ENCODE measurements around the gene SLC9A9. TPM values are rescaled to one million over a fixed set of nuclear protein-coding genes. Genes with fewer than 3 reads are reported as not detected.

The SLC9A9 gene
- total RNA-seq, 1 experiment from 2014 or later = not detected

- BruUV-seq (replicated peaks) = no TSS peak
- Histone ChIP-seq H3K36me3 (ENCODE audit: control insufficient read depth, insufficient read depth, low read length) (no peaks in the 10 kb centered on the region), H3K4me1 (no peaks in the 10 kb centered on the region), H3K9me3 (no peaks in the 10 kb centered on the region), H3K27me3 (replicated peaks; ENCODE audit: control insufficient read depth, insufficient read depth, low read length) (no peaks in the 10 kb centered on the region), H3K4me3 (ENCODE audit: low read depth, low read length) (no peak overlapping the region)
- DNase-seq = no peak
- no peak for TF ChIP-seq CTCF (IDR thresholded peaks at IDR 0.05; ENCODE audit: insufficient read depth in 1 of 2, low read depth in 1 of 2, low read length in 1 of 2, severe bottlenecking in 1 of 2, unreplicated experiment in 1 of 2)
- Mint-ChIP-seq H3K27me3 (ENCODE audit: insufficient read depth, unreplicated experiment) (peaks cover 5% of the 10 kb centered on the region), H3K36me3 (ENCODE audit: insufficient read depth, unreplicated experiment) (no peaks in the 10 kb centered on the region), H3K9me3 (ENCODE audit: unreplicated experiment) (no peaks in the 10 kb centered on the region), H3K4me3 (ENCODE audit: unreplicated experiment) (no peak overlapping the region), H3K27ac (ENCODE audit: unreplicated experiment) (no peak overlapping the region), H3K4me1 (ENCODE audit: low read depth, unreplicated experiment) (no peaks in the 10 kb centered on the region)
- intact Hi-C loops (cut with micrococcal nuclease; ENCODE audit: unreplicated experiment) = no loop called here
- CTCF ChIA-PET = no interaction called here
- POLR2A ChIA-PET = no interaction called here
Measured at GRCh38 chr3:143224716-143225115, 623.6 kb downstream of the SLC9A9 start.

GRCh38 chr3:143222981-143223380 is 625.3 kb downstream of the SLC9A9 start:
- POLR2A ChIA-PET = no interaction called here
- no peaks in the 10 kb centered on the region for H3K9me3 ChIP-seq
- intact Hi-C loops (cut with micrococcal nuclease; ENCODE audit: unreplicated experiment) = no loop called here
- Mint-ChIP-seq H3K27ac (ENCODE audit: unreplicated experiment) (no peak overlapping the region), H3K4me3 (ENCODE audit: unreplicated experiment) (no peak overlapping the region), H3K4me1 (ENCODE audit: low read depth, unreplicated experiment) (no peaks in the 10 kb centered on the region), H3K27me3 (ENCODE audit: insufficient read depth, unreplicated experiment) (peaks cover 5% of the 10 kb centered on the region), H3K9me3 (ENCODE audit: unreplicated experiment) (no peaks in the 10 kb centered on the region), H3K36me3 (ENCODE audit: insufficient read depth, unreplicated experiment) (no peaks in the 10 kb centered on the region)
- H3K36me3 ChIP-seq (ENCODE audit: control insufficient read depth, insufficient read depth, low read length) = no peaks in the 10 kb centered on the region
- CTCF ChIA-PET = no interaction called here
- H3K4me3 ChIP-seq (ENCODE audit: low read depth, low read length) = no peak overlapping the region
- H3K4me1 ChIP-seq = no peaks in the 10 kb centered on the region
- H3K27me3 ChIP-seq (replicated peaks; ENCODE audit: control insufficient read depth, insufficient read depth, low read length) = no peaks in the 10 kb centered on the region
- BruUV-seq (replicated peaks) = no TSS peak
- no peak for TF ChIP-seq CTCF (IDR thresholded peaks at IDR 0.05; ENCODE audit: insufficient read depth in 1 of 2, low read depth in 1 of 2, low read length in 1 of 2, severe bottlenecking in 1 of 2, unreplicated experiment in 1 of 2)
- DNase-seq = no peak

GRCh38 chr3:143222505-143222904 is 625.8 kb downstream of the SLC9A9 start:
- H3K27me3 ChIP-seq (replicated peaks; ENCODE audit: control insufficient read depth, insufficient read depth, low read length) = no peaks in the 10 kb centered on the region
- H3K9me3 ChIP-seq = no peaks in the 10 kb centered on the region
- Mint-ChIP-seq H3K27ac (ENCODE audit: unreplicated experiment) (no peak overlapping the region), H3K9me3 (ENCODE audit: unreplicated experiment) (no peaks in the 10 kb centered on the region), H3K4me1 (ENCODE audit: low read depth, unreplicated experiment) (no peaks in the 10 kb centered on the region), H3K36me3 (ENCODE audit: insufficient read depth, unreplicated experiment) (no peaks in the 10 kb centered on the region), H3K27me3 (ENCODE audit: insufficient read depth, unreplicated experiment) (peaks cover 3% of the 10 kb centered on the region), H3K4me3 (ENCODE audit: unreplicated experiment) (no peak overlapping the region)
- H3K4me1 ChIP-seq = no peaks in the 10 kb centered on the region
- DNase-seq = no peak
- no TSS peak for BruUV-seq (replicated peaks)
- intact Hi-C loops (cut with micrococcal nuclease; ENCODE audit: unreplicated experiment) = no loop called here
- CTCF ChIA-PET = no interaction called here
- no peak for TF ChIP-seq CTCF (IDR thresholded peaks at IDR 0.05; ENCODE audit: insufficient read depth in 1 of 2, low read depth in 1 of 2, low read length in 1 of 2, severe bottlenecking in 1 of 2, unreplicated experiment in 1 of 2)
- no peaks in the 10 kb centered on the region for H3K36me3 ChIP-seq (ENCODE audit: control insufficient read depth, insufficient read depth, low read length)
- H3K4me3 ChIP-seq (ENCODE audit: low read depth, low read length) = no peak overlapping the region
- POLR2A ChIA-PET = no interaction called here
